B cell (primary cell): ENCODE results near the gene MINPP1. TPM values are rescaled to one million over a fixed set of nuclear protein-coding genes. Genes with fewer than 3 reads are reported as not detected.

Experiments used
- ATAC-seq: fragments of 200-7000 bp; cut with Tn5 transposase; one replicate; pipeline ENCODE4 v1.10.0; 2021; ENCODE audit warnings: low read depth, mild to moderate bottlenecking, moderate number of reproducible peaks, moderate library complexity
- CTCF ChIA-PET: fragments of 350-600 bp; sonication (Branson Sonifier 250); formaldehyde crosslinking; loops from one replicate; lab custom pipeline; 2021; ENCODE audit warnings: antibody characterized with exemption, inconsistent platforms; lab: Charles Lee
- POLR2A ChIA-PET: fragments of 350-600 bp; sonication (Branson Sonifier 250); formaldehyde crosslinking; loops from one replicate; lab custom pipeline; 2021; ENCODE audit warnings: antibody characterized with exemption; lab: Charles Lee
- DNase-seq: peaks from one replicate; pipeline ENCODE4 v3.0.0; 2013
- H2AFZ ChIP-seq: 2 replicates; pipeline ENCODE4 v1.6.1; 2012; ENCODE audit warnings: mild to moderate bottlenecking, low read depth, low read length; ENCODE audit not compliant: insufficient read depth, poor library complexity, severe bottlenecking
- H3K27ac ChIP-seq, 2 donors: 1 replicate in 1 of 2; 2 replicates in 1 of 2; pipeline ENCODE4 v1.5.1; 2012 to 2013; ENCODE audit warnings: low read length in 2 of 2, mild to moderate bottlenecking in 2 of 2, moderate library complexity in 1 of 2
- H3K27me3 ChIP-seq, 4 experiments: fragments of 200-600 bp in 1 of 4; sonication (generic) in 1 of 4; replicated peaks in 1 of 4; 1 replicate in 2 of 4; 2 replicates in 2 of 4; pipeline versions ENCODE4 v1.6.1 to v1.7.0; 2013 to 2016; ENCODE audit warnings: low read length in 3 of 4, mild to moderate bottlenecking in 2 of 4, mixed read lengths in 1 of 4, moderate library complexity in 1 of 4; ENCODE audit not compliant: insufficient read depth in 4 of 4, control insufficient read depth in 3 of 4; ENCODE audit errors: control extremely low read depth in 1 of 4
- H3K36me3 ChIP-seq, 2 experiments: replicated peaks in 1 of 2; 1 replicate in 1 of 2; 2 replicates in 1 of 2; pipeline versions ENCODE4 v1.6.1 to v1.7.1; 2013; ENCODE audit warnings: low read length in 1 of 2; ENCODE audit not compliant: insufficient read depth in 2 of 2, control insufficient read depth in 1 of 2; ENCODE audit errors: control extremely low read depth in 1 of 2, extremely low read depth in 1 of 2
- H3K4me1 ChIP-seq, 2 donors: fragments of 200-600 bp in 1 of 2; sonication (generic) in 1 of 2; 1 replicate in 1 of 2; 2 replicates in 1 of 2; pipeline versions ENCODE4 v1.5.1 to v1.6.1; 2013 to 2017; ENCODE audit warnings: low read length in 2 of 2; ENCODE audit not compliant: control insufficient read depth in 2 of 2, insufficient read depth in 2 of 2
- H3K4me2 ChIP-seq: replicated peaks from 2 replicates; pipeline ENCODE3; 2012; ENCODE audit warnings: mild to moderate bottlenecking, low read depth, low read length; ENCODE audit not compliant: poor library complexity, severe bottlenecking
- H3K4me3 ChIP-seq, 5 experiments: fragments of 200-600 bp in 1 of 5; sonication (generic) in 1 of 5; 1 replicate in 3 of 5; 2 replicates in 2 of 5; pipeline versions ENCODE4 v1.5.1 to v1.7.0; 2011 to 2016; ENCODE audit warnings: low read length in 4 of 5, mild to moderate bottlenecking in 4 of 5, low read depth in 2 of 5, control low read depth in 1 of 5, moderate library complexity in 1 of 5; ENCODE audit not compliant: insufficient read depth in 1 of 5; ENCODE audit errors: control extremely low read depth in 1 of 5, extremely low read depth in 1 of 5
- H3K79me2 ChIP-seq: fragments of 200-600 bp; sonication (generic); one replicate; pipeline ENCODE4 v1.6.0; 2016; ENCODE audit warnings: low read length; ENCODE audit not compliant: control insufficient read depth, insufficient read depth
- H3K9ac ChIP-seq: fragments of 200-600 bp; sonication (generic); 2 replicates; pipeline ENCODE4 v1.6.1; 2017; ENCODE audit warnings: mild to moderate bottlenecking, low read length, moderate library complexity
- H3K9me3 ChIP-seq, 3 donors: one replicate each; pipeline versions ENCODE4 v1.6.1 to v1.7.1; 2013; ENCODE audit warnings: low read length in 2 of 3; ENCODE audit not compliant: control insufficient read depth in 2 of 3, insufficient read depth in 1 of 3; ENCODE audit errors: control extremely low read depth in 1 of 3
- H4K20me1 ChIP-seq: 2 replicates; pipeline ENCODE4 v1.6.0; 2012; ENCODE audit warnings: mild to moderate bottlenecking, low read length; ENCODE audit not compliant: insufficient read depth, control insufficient read depth, poor library complexity, severe bottlenecking
- H3K27ac Mint-ChIP-seq: one replicate; pipeline ENCODE4 v1.8.0; 2021; ENCODE audit warnings: mixed read lengths
- H3K27me3 Mint-ChIP-seq: one replicate; pipeline ENCODE4 v1.8.0; 2021; ENCODE audit warnings: mixed read lengths
- H3K4me1 Mint-ChIP-seq: one replicate; pipeline ENCODE4 v1.8.0; 2021; ENCODE audit warnings: mixed read lengths
- H3K4me3 Mint-ChIP-seq: one replicate; pipeline ENCODE4 v1.8.0; 2021; ENCODE audit warnings: mixed read lengths
- H3K9me3 Mint-ChIP-seq: one replicate; pipeline ENCODE4 v1.8.0; 2022; ENCODE audit warnings: mixed read lengths; ENCODE audit not compliant: insufficient read depth
- EZH2 ChIP-seq: IDR thresholded peaks from 2 replicates; pipeline ENCODE4 v1.6.1; 2012; ENCODE audit warnings: borderline replicate concordance, low read depth, mild to moderate bottlenecking, moderate library complexity, low read length; ENCODE audit not compliant: insufficient read depth, poor library complexity, severe bottlenecking
- WGBS: methylation state at CpG from one replicate; pipeline ENCODE4 v1.1.5; 2013; ENCODE audit warnings: missing lambda C conversion rate; ENCODE audit not compliant: insufficient coverage; 5-methylcytosine and 5-hydroxymethylcytosine counted together
- intact Hi-C: fragments of 100-400 bp; cut with micrococcal nuclease; formaldehyde crosslinking; loops from one replicate; pipeline ENCODE4 v1.10.0; 2022
- polyA plus RNA-seq: library from polyadenylated mRNA; depleted of rRNA; stranded (reverse); fragments of >200 nt; gene quantifications from 2 replicates; pipeline ENCODE4 v1.2.3, GENCODE V29; 2012
- total RNA-seq, 2 donors: library from RNA; stranded (reverse); fragments of 120-200 nt in 1 of 2; gene quantifications; 1 replicate in 1 of 2; 2 replicates in 1 of 2; pipeline versions ENCODE4 v1.2.3 to v1.2.4, GENCODE V29; 2013 to 2022
- TF ChIP-seq, protein P1 (sequence below): fragments of 200-600 bp; IDR thresholded peaks from one replicate; pipeline ENCODE4 v1.8.0; 2022; ENCODE audit warnings: antibody characterized with exemption, mild to moderate bottlenecking

MINPP1 gene
- total and polyA plus RNA-seq, 2 donors (not counting 1 experiment from before 2014, with no cell fraction given) = 2.7 to 9.4 TPM

- no peaks in the 10 kb centered on the region for H3K9me3 Mint-ChIP-seq
- no peak for TF ChIP-seq EZH2
- TF ChIP-seq, protein P1, sequence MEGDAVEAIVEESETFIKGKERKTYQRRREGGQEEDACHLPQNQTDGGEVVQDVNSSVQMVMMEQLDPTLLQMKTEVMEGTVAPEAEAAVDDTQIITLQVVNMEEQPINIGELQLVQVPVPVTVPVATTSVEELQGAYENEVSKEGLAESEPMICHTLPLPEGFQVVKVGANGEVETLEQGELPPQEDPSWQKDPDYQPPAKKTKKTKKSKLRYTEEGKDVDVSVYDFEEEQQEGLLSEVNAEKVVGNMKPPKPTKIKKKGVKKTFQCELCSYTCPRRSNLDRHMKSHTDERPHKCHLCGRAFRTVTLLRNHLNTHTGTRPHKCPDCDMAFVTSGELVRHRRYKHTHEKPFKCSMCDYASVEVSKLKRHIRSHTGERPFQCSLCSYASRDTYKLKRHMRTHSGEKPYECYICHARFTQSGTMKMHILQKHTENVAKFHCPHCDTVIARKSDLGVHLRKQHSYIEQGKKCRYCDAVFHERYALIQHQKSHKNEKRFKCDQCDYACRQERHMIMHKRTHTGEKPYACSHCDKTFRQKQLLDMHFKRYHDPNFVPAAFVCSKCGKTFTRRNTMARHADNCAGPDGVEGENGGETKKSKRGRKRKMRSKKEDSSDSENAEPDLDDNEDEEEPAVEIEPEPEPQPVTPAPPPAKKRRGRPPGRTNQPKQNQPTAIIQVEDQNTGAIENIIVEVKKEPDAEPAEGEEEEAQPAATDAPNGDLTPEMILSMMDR = no peak
- no peak overlapping the region for H3K4me3 Mint-ChIP-seq
- no peak overlapping the region for H3K27ac Mint-ChIP-seq
- Histone ChIP-seq H3K36me3 (peaks cover 1 to 32% of the 10 kb centered on the region in 2 experiments), H3K9ac (no peak overlapping the region), H3K27me3 (no peaks in the 10 kb centered on the region), H3K27ac (no peak overlapping the region), H3K4me2 (no peak overlapping the region), H3K4me1 (no peaks in the 10 kb centered on the region), H4K20me1 (no peaks in the 10 kb centered on the region), H3K79me2 (no peaks in the 10 kb centered on the region), H2AFZ (no peak overlapping the region), H3K4me3 (no peak overlapping the region), H3K9me3 (no peaks in the 10 kb centered on the region)
- ChIA-PET CTCF (no interaction called here), POLR2A (no interaction called here)
- DNase-seq (no peak), ATAC-seq (no peak)
- no peaks in the 10 kb centered on the region for H3K4me1 Mint-ChIP-seq
- 100% methylated on average over 1 of the region's 3 CpGs for WGBS
- no peaks in the 10 kb centered on the region for H3K27me3 Mint-ChIP-seq
- intact Hi-C loops = no loop called here
Observed at GRCh38 chr10:87518937-87519336, 14.2 kb downstream of the MINPP1 start.

DNA sequence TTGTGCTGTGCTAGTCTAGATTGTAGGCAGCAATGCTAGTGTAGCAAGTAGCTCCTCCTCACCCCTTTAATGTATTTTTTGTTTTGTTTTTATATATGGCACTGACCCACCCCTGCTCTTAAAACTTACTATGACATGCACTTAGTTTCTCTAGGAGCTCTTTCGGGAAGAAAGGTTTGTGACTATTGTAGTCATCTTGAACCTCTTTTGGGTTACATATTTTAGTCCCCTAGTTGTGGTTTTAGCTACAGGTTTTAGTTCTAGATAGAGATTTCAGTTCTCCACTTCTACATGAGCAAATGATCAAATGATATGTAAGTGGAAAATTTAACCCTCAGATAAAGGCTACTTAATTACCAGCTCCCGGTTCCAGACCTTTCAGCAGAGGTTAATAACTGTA lies 14.9 kb downstream of the MINPP1 start:
- Histone ChIP-seq H3K27me3 (no peaks in the 10 kb centered on the region), H3K79me2 (no peaks in the 10 kb centered on the region), H3K9me3 (no peaks in the 10 kb centered on the region), H3K27ac (no peak overlapping the region), H3K4me1 (no peaks in the 10 kb centered on the region), H4K20me1 (no peaks in the 10 kb centered on the region), H3K4me3 (no peak overlapping the region), H3K4me2 (no peak overlapping the region), H2AFZ (no peak overlapping the region), H3K36me3 (peaks cover 2 to 33% of the 10 kb centered on the region in 2 experiments), H3K9ac (no peak overlapping the region)
- WGBS = no CpG with 5 or more reads among the region's 2 CpGs
- no peak for TF ChIP-seq EZH2
- TF ChIP-seq, protein P1 = no peak
- Mint-ChIP-seq H3K27me3 (no peaks in the 10 kb centered on the region), H3K27ac (no peak overlapping the region), H3K4me1 (no peaks in the 10 kb centered on the region), H3K4me3 (no peak overlapping the region), H3K9me3 (no peaks in the 10 kb centered on the region)
- DNase-seq (no peak), ATAC-seq (no peak)
- CTCF ChIA-PET = no interaction called here
- POLR2A ChIA-PET = no interaction called here
- intact Hi-C loops = no loop called here
